HG03565 (cell line): ENCODE results near the gene PIK3R2.
"Not testable (repeated sequence)": the region's sequence is repeated elsewhere in the genome, so short reads cannot be mapped to it uniquely, and the experiment has no call there.

ENCODE experiments used
- ATAC-seq: cut with Tn5 transposase; IDR thresholded peaks from one replicate; pipeline ENCODE4 v1.9.1; 2021; ENCODE audit warnings: mild to moderate bottlenecking, moderate library complexity; ENCODE audit not compliant: unreplicated experiment

The PIK3R2 gene

GRCh38 chr19:18152817-18153555 is at the start of gene PIK3R2:
TSS of gene PIK3R2 (plus strand) at chr19:18153163. CDS start at chr19:18155880, 2,717 bp downstream.
- ATAC-seq = peak; percentile 76

GRCh38 chr19:18104793-18105131 is 48.2 kb upstream of the PIK3R2 start:
- no peak for ATAC-seq

DNA sequence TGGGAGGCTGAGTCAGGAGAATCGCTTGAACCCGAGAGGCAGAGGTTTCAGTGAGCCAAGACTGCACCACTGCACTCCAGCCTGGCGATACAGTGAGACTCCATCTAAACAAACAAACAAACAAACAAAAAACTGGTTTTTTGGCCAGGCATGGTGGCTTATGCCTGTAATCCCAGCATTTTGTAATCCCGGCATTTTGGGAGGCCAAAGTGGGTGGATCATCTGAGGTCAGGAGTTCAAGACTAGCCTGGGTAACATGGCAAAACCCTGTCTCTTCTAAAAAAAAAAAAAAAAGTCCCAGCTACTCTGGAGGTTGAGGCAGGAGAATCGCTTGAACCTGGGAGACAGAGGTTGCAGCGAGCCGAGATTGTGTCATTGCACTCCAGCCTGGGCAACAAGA is 47.7 kb upstream of the PIK3R2 start:
- not testable (repeated sequence) for ATAC-seq

GRCh38 chr19:18107235-18107634 is 45.7 kb upstream of the PIK3R2 start:
- ATAC-seq = no peak

DNA sequence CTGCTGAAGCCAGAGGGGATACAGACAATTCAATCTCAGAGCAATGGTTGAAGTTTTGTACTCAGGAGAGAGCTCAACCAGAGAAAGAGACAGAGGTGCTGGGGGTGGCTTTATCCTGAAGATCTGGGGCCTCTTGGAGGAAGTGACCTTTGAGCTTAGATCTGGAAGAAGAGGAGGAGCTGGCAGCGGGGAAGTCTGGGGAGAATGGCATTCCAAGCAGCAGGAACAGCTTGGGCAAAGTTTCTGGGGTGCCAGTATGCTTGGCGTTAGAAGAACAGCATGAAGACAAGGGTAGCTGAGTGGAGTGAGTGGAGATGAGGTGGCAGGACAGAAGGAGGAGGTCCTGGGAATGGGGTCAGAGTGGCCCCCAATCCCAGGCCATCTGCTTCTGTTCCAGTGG is 44.1 kb upstream of the PIK3R2 start:
- no peak for ATAC-seq

GRCh38 chr19:18109341-18109732 is 43.6 kb upstream of the PIK3R2 start:
- no peak for ATAC-seq

- ATAC-seq = no peak
Measured at GRCh38 chr19:18109733-18110608, 43.0 kb upstream of the PIK3R2 start.

GRCh38 chr19:18110609-18111232 is 42.2 kb upstream of the PIK3R2 start:
- ATAC-seq = no peak

- ATAC-seq = no peak
Measured at GRCh38 chr19:18112989-18113478, 39.9 kb upstream of the PIK3R2 start.

DNA sequence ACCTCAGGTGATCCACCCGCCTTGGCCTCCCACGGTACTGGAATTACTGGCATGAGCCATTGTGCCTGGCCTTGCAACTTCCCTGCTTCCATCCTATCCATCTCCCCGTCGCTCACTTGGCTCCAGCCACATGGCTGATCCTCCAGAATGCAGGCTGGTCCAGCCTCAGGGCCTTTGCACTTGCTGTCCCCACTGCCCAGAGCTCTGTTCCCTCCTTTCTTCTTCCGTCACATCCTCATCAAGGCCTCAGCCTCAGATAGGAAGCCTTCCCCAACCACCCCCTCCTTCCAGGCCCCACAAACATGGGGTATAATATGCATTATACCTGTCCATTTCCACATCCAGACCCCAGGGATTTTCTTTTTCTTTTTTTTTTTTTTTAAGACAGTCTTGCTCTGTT is 39.1 kb upstream of the PIK3R2 start:
- ATAC-seq = no peak

- no peak for ATAC-seq
Measured at GRCh38 chr19:18114483-18114882, 38.5 kb upstream of the PIK3R2 start.

DNA sequence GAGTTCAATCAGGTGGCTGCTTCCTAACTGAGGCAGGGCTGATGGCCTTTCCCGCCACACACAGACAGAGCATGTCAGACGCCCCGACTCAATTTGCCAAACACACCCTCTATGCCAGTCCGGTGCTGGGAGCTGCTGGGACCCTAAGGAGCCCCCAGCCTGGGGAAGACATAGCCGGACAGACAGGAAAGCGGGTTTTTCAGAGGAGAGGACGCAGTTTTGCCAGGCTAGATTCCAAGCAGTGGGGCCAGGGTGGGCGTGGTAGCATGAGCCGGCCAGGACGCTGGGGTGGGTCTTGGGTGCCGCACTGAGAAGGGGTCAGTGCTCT is 35.6 kb upstream of the PIK3R2 start:
- no peak for ATAC-seq

GRCh38 chr19:18117692-18118378 is 35.1 kb upstream of the PIK3R2 start:
- peak; percentile 76 for ATAC-seq

GRCh38 chr19:18118420-18119012 is 34.4 kb upstream of the PIK3R2 start:
- ATAC-seq = no peak

DNA sequence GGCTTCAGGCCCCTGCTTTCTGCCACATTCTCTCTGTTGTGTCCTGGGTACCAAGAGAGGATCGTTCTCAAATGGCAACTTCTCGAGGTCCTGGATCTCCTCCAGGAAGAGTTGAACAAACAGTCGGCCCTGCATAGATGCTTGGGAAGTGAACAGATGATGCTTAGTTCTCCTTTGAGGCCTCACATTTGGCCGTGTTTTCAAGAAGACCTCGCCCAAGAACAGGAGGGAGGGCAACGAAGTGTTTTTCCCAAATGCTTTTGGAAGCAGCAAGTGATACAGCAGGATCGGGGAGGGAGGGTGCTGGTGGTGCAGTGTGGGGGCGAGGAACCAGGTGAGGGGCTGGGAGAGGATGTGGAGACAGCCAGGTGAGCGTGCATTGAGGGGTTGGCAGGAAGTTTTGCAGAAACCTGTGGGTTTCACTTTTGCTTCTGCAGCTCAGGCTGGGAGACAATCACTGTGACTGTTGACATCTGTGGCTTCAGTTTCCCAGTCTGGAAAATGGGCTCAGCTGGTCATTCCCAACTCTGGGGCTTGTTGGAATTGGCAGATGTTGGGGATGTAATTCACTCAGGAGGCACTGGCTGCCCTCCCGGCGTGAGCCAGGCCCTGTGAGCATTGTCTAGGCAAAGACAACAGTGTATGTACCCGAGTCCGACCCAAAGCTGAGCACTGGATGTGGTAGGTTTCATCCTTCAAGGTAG is 33.8 kb upstream of the PIK3R2 start:
- ATAC-seq = no peak

- ATAC-seq = no peak
Measured at GRCh38 chr19:18119717-18120105, 33.3 kb upstream of the PIK3R2 start.

GRCh38 chr19:18120127-18120526 is 32.8 kb upstream of the PIK3R2 start:
- ATAC-seq = no peak

- ATAC-seq = no peak
Measured at GRCh38 chr19:18121166-18121565, 31.8 kb upstream of the PIK3R2 start.

DNA sequence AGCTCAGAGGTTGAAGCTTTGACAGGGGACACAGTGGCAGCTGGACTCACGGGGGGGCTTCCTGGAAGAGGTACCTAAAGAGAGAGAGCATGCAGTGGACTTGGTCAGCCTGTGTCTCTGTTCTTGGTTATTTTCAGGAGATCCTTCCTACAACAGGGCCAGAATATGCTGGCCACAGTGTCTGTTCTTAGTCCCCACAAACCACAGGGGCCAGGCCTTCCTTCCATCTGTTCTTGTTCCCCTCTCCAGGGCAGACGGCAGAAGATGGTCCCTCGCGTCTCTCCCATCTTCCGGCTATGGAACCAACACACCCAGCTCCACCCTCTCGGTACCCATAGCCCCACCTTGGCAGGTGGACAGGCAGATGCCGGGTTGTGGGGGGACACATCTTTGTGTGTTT is 30.5 kb upstream of the PIK3R2 start:
- ATAC-seq = no peak
